HG03135 (cell line): ENCODE data around the gene MKNK1.

Experiments used
- ATAC-seq: cut with Tn5 transposase; IDR thresholded peaks from one replicate; pipeline ENCODE4 v1.9.1; 2021; ENCODE audit warnings: mild to moderate bottlenecking, moderate library complexity; ENCODE audit not compliant: unreplicated experiment

MKNK1 gene

DNA sequence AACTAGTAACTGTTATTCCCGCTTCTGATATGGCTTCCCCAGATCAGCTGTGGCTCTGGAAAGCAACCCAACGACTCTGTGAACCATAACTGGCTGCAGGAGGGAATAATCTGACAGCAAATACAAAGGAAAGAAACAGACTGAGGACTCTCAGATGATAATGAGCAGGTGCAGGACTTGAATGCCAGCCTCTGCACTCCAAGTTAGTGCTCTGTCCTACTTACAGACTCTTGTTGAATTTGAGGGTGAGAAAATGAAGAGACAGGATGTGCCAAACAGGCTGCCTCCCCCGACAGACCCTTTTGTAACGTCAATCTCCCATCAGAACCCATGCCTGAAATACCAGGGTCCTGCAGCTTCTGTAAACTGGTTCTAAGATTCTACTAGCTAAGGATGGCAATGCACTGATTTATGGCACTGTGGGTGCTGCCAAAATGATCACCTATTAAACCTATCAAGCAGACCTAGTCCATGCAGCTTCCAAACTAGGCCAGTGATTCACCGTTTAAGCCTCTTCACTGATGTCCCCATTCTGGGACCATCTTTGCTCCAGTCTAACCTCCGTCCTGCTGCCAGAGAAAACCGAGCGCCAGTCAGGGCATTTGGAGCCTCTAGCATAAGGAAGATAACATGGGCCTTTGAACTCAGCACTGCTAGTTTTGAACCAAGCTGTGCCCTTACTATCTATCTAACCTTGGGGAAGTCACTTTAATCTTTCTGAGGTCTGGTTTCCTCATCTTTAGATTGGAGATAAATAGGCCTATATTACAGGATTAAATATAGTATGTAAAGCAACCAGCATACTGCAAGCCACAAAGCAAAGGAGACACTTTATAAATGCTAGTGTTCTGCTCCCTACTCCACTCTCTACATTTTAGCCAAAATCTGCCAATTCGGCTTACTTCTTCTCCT, 4.8 kb downstream of the MKNK1 start:
- ATAC-seq: no peak

DNA sequence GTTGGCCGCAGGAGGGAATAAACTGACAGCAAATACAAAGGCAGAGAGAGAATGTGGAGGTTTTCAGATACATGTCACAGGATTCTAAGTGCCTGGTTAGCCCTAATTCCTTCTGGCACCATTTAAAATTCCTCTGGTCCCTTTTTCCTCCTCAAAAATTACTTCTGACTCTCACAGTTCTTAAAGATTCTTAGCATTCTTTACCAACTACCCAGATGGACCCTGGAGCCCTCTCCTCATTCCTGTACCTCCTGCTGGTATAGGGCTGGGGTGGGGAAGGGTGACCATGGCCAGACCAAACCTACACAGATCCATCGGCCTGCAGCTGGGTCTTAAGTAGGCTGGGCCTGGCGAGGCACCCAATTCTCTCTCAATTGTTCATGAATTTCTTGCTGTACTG, 7.2 kb downstream of the MKNK1 start:
- ATAC-seq: no peak

DNA sequence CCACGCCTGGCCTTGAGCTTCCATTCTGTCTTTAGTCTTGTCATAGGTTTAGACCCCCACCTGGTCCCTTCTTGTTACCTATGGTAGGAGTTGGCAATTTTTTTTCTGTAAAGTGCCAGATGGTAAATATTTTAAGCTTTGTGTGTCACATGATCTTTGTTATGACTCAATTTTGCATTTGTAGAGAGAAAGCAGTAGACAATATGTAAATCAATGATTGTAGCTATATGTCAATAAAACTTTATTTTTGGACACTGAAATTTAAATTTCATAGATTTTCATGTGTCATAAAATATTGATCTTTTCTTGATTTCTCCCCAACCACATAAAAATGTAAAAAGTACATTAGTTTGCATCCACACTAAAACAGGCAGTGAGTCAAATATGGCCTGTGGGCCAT, 8.0 kb downstream of the MKNK1 start:
- ATAC-seq: no peak

DNA sequence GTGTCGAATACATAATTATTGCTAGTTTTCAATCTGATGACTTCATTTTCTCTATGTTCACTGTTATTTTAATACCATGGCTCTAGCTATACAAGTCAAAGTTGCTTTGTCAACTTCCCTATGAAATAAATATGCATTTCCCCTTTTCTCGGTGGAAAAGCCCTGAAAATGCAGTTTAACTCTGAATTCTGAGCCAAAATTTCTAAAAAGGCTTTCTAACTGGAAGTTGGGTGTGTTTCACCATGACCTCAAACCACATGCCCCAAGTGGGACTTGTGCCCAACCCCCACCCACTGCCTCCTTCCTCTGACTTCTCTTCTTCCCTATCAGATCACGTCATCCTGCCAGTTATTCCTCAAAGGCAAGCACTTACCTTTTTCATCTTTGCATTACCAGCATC, 8.9 kb downstream of the MKNK1 start:
- no peak for ATAC-seq

DNA sequence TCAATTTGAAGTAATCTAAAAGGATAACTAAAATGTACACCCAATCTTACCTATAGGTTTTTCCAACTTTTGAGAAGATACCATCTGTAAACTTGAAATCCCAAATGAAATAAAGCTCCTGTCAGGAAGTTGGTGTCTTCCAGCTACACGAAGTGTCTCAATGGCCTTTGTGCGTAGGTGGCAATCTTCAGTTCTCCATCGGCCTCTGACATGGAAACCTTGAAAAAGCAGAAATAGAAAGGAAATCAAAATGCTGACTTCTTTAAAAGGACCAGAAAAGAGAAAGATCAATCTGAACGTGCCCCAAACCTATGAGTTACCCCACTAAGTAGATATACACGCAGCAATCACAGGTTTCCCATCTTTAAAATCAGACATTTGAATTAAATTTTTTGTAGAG, 10.0 kb downstream of the MKNK1 start:
- no peak for ATAC-seq

DNA sequence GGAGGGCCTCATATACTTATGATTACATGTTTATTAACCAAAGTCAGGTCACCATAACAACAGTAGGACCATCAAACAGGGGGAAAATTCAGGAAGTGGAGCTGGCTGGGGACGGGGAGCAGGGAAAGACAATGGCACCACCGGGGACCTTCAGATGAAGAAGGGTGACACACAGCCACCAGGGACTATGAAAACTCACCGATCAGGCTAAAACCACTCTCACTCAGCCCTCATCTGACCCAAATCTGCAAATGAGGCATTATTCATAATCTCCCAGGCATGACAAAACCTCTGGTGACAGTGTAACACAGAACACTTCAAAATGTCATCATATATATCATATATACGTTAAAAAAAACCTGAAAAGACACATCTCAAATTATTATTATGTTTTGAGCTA, 11.2 kb downstream of the MKNK1 start:
- no peak for ATAC-seq

DNA sequence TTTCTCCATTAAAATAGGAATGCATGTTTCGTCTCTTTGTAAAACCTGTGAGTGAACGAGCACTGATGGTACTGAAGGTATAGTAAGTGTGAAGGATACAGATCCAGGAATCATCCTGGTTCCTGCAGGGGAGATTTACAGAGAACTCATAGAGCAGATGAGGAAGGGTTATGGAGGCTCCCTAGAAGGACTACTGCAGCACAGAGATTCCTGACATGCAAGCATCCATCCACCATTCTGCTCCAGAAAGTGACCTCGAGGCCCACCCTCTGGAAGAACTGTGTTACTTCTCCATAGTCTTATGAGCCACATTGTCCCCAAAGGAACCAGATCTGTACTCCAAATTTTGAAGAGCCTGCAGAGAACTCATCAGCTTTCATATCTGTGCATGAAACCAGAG, 14.5 kb downstream of the MKNK1 start:
- no peak for ATAC-seq

DNA sequence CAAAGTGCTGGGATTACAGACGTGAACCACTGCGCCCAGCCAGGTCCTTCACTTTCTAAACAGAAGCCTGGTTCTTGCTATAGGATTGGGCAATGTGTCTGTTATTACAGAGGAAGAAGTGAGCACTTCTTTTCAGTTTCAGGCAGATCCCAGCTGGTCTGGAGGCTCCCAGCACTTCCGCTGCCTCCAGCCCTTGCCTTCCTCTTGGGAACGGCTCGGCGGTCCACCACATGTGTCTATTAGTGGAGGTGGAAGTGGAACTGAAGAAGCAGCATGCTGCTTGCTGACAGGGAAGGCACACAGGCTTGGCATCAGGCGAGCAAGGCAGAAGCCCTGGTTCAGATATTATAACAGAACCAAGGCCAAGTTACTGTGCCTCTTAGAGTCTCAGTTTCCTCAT, 17.0 kb downstream of the MKNK1 start:
- ATAC-seq: no peak

DNA sequence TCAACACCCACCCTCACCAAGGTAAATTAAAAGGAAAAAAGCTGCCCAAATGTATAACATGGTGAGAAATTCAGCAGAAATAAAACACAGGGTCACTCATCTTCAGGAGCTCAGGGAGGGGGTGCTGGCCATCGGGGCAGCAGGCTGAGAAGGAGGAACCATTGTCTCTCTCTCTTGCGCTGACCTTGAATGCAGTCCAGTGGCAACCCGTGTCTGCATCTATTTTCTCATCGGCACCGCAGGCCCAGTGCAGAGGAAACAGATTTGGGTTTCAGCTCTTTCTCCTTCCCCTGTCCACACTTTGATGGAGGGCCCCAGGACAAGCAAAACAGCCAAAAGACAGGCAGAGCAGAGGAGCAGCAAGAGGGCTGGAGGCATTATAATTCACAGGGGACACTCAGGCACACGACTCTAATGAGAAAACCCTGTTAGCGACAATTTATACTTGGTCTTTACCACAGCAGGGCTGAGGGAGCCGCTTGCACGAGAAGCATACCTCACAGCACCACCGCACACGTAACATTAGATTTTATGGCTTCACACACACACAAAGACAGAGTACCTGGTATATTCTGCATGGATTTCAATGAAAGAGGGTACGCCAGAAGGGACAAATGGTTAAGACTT, 18.6 kb downstream of the MKNK1 start:
- no peak for ATAC-seq

DNA sequence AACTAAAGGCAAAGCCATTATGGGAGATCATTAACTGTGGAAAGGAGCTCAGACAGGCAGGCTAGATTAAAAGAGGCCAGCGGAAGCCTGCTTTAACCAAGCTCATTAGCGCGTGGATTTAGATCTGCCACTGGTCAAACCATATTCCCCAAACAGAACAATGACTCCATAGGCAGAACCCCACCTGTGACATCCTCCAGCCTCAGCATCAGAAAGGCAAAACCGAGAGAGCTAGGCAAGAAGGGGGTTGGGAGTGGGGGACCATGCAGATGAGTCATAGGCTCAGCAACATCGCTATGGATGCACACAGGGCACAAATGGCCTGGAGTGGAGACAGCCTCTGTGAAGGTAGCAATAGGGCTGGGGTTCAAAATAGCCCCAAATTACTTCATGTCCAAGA, 20.6 kb downstream of the MKNK1 start:
- ATAC-seq: no peak

DNA sequence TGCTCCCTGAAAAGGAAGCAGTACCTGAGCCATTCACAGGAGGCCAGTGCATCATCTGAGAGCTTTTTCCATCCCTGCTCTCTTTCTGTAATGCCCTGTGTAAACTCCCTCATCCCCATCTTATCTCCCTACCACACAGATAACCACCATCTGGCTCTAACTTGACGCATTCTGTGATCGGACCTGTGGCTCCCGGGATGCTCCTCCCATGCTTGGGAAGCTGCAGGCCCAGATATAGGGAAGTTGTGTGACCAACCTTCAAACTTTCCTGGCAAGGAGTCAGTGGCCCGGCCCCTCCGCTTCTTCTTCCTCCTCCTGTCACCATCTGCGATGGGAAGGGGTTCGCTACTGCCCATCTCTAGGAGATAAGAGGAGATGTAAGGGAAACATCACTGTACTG, 21.1 kb downstream of the MKNK1 start:
- no peak for ATAC-seq

DNA sequence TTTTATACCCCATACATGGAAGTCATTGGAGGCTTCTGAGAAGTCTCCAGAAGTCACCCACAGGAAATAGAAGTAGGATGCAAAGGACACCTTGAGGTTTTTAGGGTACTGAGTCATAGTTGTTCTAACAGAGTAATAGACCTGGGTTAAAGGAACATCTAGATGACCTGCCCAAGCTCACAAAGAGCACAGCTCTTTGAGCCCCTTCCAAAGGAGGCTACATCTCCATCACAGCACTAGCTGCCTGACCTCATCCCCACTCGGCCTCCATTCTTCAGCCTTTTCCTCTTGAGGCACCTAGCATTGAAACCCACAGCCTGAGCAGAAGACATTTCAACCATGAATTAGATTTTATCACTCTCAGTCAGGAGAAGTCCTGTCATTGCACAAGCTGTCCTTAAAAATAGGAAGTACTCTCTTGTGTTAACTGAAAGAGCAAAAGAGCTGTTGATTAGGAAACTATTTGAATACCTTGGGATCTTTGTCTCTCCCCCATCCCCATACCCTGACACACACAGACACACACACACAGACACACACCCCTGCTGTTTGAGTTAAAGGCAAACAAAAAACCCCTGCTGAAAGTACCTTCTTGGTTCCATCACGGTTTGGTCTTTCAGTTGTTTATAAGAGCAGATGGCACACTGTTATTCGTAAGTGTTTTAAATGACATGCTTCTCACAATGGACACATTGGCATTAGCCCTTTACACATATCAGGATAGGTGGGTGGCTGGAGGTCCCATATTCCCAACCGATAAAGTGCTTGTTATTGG, 22.2 kb downstream of the MKNK1 start:
- ATAC-seq: no peak

DNA sequence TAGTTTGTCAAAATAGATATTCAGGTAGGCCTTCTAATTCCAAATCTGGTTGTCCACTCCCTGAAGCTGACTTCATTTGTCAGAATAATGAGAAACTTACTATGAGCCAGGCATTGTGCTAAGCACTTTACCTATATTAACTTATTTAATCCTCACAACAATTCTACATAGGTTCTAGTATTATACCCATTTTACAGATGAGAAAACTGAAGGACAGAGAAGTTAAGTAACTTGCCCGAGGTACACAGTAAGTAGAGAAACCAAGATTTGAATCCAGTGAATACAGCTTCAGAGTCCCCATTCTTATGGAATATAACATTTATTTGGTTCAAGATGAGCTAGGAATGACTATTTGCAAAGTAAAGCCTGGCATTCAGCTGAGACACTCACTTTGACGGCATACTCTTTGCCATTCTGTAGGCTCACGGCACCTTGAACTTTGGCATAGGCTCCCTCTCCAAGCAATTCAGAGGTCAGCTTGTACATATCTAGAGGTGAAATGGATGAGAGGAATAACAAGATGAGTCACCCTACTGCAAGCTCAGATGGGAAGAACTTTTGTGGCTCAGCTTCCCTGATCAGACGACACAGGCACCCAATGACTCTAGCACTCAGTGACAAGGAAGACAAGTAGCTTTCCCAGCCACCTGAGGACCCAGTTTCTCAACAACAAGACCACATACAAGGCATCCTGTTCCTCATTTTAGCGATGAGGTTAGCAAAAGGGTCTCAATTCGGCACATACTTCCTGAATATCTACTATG, 23.7 kb downstream of the MKNK1 start:
- ATAC-seq: no peak

DNA sequence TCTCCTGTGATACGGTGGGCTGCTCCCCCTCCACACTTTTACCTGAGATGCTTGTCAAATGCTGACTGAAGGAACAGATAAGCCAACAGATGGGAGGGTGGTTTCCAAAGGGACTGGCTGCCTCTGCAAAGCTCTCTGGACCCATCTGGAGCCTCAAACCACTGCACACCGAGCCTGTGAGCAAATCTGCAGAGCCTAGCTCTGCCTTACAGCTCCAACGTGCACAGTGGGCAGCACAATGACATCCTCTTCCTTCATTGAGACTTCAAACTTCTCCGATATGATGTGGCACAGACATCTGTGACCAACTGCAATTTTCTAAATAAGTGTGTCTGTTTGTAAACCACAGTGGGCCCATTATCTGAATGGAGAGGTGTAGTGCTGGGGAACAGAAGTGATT, 26.4 kb downstream of the MKNK1 start:
- no peak for ATAC-seq

DNA sequence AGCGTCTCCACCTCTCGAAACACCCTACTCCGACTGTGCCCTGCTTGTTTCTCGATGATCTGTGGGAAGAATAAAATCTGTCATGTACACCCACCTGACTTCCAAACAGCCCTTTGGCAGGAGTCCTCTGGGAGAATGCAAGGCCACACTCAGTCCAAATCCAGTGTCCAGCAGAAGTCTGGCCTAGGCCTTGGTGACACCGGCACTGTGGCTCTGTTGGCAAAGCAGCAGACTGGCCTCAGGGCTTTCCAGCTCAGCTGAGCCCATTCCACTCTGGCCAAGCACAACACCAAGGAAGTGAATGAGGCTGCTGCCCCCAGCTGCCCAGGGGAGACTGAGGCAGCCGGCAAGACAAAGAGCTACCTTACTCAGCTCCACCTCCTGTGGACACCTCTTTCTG, 27.5 kb downstream of the MKNK1 start:
- ATAC-seq: no peak

DNA sequence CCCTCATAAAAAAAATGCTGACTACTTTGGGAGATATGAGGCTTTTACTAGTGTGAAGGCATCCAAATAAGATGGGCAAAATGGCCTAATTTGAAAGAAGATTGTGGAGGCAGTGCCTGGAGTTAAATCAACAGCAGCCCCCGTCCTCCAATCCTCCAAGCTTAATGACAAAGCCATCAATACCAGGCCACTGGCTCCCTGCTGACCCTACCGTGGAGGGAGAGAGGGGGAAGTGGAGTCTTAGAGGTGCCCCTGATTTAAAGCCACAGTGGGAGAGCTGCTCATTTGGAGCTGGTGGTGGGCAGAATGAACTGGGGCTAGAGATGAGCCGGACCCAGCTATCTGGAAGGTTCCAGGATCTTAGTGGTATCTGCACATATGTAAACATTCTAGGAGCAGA, 28.3 kb downstream of the MKNK1 start:
- no peak for ATAC-seq

DNA sequence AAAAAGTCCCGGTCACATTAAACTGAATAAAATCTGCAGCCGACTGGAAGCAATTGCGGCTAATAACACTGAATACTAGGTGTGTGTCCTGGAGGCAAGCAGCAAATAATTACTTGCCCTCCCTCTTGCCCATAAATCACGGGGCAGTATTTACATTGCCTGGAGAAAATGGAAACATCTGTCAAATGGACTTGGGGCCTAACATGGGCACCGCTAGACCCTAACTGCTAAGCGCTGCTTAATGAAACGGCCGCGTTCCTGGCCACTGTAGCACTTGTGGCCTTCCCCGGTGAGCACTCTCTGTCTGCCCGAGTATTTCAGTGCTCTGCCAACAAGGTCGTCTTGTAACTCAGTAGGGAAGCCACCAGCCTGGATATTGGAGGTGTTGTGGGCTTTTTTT, 28.8 kb downstream of the MKNK1 start:
- no peak for ATAC-seq

DNA sequence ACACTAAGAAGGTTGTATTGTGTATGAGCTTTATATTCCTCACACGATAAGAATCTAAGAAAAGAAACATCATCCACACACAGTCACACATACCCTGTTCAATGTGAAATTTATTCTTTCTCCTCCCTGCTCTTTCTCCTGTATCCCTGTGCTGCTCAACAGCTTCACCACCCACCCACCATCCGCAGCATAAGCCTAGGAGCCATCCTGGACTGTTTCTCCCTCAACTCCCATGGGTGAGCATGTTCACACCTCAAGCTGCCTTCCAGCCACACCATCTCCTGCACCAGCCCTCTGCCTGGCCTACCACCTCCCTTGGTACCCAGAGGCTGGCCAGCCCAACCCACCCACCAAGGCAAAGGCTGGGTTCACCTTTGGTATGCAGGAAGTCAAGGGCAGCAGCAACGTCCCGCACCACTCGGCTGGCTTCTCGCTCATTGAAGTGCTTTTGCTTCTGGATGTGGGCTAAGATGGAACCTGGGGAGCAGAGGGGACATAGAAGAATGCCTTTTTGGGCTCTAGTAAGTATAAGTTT, 32.3 kb downstream of the MKNK1 start:
- no peak for ATAC-seq

DNA sequence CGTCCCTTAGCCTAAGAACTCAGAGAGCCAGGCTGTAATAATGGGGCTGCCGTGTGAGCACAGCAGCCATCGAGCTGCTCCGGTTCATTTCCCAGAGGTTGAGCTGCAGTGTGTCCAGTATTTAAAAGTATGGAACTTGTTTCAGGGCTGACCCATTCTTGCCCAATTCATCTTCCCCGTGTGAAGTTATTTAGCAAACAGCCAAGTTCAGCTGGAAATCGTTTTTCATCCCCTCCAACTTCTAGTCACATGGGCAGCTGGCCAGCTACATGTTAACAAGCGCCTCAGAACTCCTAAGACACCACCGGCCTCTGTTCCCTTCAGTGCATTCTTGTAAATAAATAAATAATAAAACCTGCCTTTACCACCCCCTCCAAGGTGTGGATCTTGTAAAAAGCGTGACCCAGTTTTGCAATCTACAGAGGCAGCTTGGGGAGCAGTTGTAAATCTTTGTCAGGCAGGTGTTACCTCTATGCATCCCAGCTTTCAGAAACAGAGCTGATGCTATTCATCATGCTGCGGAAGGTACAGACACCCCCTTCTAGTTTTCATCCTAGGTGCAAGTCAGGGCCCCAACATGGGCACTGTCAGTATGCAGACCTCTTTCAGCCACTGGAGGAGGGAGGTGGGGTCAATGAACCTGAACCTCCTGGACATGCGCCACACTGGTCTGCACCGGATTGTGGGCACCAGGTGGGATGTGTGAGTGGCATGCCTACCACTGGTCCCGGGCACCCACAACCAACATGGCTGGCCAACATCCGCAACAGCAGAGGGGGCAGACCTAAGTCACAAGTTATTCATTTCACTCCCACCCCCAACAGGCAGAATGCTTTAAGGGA, 34.0 kb downstream of the MKNK1 start:
- ATAC-seq: no peak

DNA sequence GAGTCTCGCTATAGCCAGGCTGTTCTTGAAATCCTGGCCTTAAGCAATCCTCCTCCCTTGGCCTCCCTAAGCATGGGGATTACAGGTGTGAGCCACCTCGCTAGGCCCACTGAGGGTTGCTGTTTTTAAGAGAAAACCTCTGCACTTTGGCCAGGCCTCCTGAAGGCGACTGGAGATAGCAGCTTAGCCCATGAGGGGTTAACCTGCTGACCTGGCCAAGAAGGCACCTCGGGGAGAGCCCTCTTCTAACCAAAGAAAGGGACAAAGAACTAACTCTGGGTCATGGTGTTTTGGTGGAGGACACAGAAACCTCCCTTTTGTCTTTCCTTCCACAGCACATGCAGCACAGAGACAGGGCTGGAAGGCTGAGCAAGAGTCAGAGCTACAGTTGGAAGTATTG, 35.0 kb downstream of the MKNK1 start:
- no peak for ATAC-seq
